Liver (tissue), 3 donors: ENCODE measurements around the gene MAP3K15.

Experiments
- EGR1 ChIP-seq, 2 donors: IDR thresholded peaks; 2 replicates each; pipeline ENCODE4 v1.6.1; 2016 to 2018; ENCODE audit warnings: antibody characterized with exemption in 2 of 2, low read depth in 2 of 2
- FOXA1 ChIP-seq: IDR thresholded peaks from 2 replicates; pipeline ENCODE4 v1.6.1; 2016; ENCODE audit warnings: antibody characterized with exemption
- HNF4A ChIP-seq, 2 donors: conservative IDR thresholded peaks; 2 replicates each; pipeline ENCODE4 v1.6.1; 2016; ENCODE audit warnings: antibody characterized with exemption in 2 of 2, mild to moderate bottlenecking in 2 of 2
- JUND ChIP-seq, 2 donors: IDR thresholded peaks; 2 replicates each; pipeline ENCODE4 v1.6.1; 2016; ENCODE audit warnings: antibody characterized with exemption in 2 of 2
- MAX ChIP-seq: IDR thresholded peaks from 2 replicates; pipeline ENCODE4 v1.6.1; 2016; ENCODE audit warnings: antibody characterized with exemption
- RAD21 ChIP-seq, 2 donors: IDR thresholded peaks; 2 replicates each; pipeline ENCODE4 v1.6.1; 2016; ENCODE audit warnings: antibody characterized with exemption in 2 of 2, mild to moderate bottlenecking in 2 of 2
- TAF1 ChIP-seq: conservative IDR thresholded peaks from 2 replicates; pipeline ENCODE4 v1.6.1; 2016; ENCODE audit warnings: antibody characterized with exemption, mild to moderate bottlenecking
- YY1 ChIP-seq: IDR thresholded peaks from 2 replicates; pipeline ENCODE4 v1.6.1; 2016; ENCODE audit warnings: antibody characterized with exemption, mild to moderate bottlenecking
- TF ChIP-seq, protein P1 (sequence below): fragments of 150-350 bp; IDR thresholded peaks from 2 replicates; pipeline ENCODE4 v1.5.1; 2017; ENCODE audit warnings: improper control_type of control experiment, low read depth, low read length; ENCODE audit not compliant: missing input control
- TF ChIP-seq, protein P2 (sequence below): IDR thresholded peaks from 2 replicates; pipeline ENCODE4 v1.6.1; 2016; ENCODE audit warnings: antibody characterized with exemption
- TF ChIP-seq, protein P3 (sequence below): IDR thresholded peaks from 2 replicates; pipeline ENCODE4 v1.6.1; 2016; ENCODE audit warnings: antibody characterized with exemption
- TF ChIP-seq, protein P4 (sequence below): IDR thresholded peaks from 2 replicates; pipeline ENCODE4 v1.6.1; 2016; ENCODE audit warnings: antibody characterized with exemption, mild to moderate bottlenecking
- donor health status: healthy.
- donor health status: healthy.

GRCh38 chrX:19517965-19518364 is 2.7 kb upstream of the MAP3K15 start:
- no peak for TF ChIP-seq JUND (IDR thresholded peaks at IDR 0.05)
- TF ChIP-seq, protein P1, sequence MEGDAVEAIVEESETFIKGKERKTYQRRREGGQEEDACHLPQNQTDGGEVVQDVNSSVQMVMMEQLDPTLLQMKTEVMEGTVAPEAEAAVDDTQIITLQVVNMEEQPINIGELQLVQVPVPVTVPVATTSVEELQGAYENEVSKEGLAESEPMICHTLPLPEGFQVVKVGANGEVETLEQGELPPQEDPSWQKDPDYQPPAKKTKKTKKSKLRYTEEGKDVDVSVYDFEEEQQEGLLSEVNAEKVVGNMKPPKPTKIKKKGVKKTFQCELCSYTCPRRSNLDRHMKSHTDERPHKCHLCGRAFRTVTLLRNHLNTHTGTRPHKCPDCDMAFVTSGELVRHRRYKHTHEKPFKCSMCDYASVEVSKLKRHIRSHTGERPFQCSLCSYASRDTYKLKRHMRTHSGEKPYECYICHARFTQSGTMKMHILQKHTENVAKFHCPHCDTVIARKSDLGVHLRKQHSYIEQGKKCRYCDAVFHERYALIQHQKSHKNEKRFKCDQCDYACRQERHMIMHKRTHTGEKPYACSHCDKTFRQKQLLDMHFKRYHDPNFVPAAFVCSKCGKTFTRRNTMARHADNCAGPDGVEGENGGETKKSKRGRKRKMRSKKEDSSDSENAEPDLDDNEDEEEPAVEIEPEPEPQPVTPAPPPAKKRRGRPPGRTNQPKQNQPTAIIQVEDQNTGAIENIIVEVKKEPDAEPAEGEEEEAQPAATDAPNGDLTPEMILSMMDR = no peak
- TF ChIP-seq HNF4A (conservative IDR thresholded peaks at IDR 0.05) = no peak
- TF ChIP-seq RAD21 (IDR thresholded peaks at IDR 0.05) = no peak
- TF ChIP-seq, protein P2, sequence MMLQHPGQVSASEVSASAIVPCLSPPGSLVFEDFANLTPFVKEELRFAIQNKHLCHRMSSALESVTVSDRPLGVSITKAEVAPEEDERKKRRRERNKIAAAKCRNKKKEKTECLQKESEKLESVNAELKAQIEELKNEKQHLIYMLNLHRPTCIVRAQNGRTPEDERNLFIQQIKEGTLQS = no peak
- TF ChIP-seq, protein P3, sequence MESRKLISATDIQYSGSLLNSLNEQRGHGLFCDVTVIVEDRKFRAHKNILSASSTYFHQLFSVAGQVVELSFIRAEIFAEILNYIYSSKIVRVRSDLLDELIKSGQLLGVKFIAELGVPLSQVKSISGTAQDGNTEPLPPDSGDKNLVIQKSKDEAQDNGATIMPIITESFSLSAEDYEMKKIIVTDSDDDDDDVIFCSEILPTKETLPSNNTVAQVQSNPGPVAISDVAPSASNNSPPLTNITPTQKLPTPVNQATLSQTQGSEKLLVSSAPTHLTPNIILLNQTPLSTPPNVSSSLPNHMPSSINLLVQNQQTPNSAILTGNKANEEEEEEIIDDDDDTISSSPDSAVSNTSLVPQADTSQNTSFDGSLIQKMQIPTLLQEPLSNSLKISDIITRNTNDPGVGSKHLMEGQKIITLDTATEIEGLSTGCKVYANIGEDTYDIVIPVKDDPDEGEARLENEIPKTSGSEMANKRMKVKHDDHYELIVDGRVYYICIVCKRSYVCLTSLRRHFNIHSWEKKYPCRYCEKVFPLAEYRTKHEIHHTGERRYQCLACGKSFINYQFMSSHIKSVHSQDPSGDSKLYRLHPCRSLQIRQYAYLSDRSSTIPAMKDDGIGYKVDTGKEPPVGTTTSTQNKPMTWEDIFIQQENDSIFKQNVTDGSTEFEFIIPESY = no peak
- no peak for TF ChIP-seq YY1
- TF ChIP-seq MAX = no peak
- TF ChIP-seq EGR1 (IDR thresholded peaks at IDR 0.05; ENCODE audit: low read depth in 2 of 2) = no peak
- no peak for TF ChIP-seq FOXA1
- TF ChIP-seq, protein P4, sequence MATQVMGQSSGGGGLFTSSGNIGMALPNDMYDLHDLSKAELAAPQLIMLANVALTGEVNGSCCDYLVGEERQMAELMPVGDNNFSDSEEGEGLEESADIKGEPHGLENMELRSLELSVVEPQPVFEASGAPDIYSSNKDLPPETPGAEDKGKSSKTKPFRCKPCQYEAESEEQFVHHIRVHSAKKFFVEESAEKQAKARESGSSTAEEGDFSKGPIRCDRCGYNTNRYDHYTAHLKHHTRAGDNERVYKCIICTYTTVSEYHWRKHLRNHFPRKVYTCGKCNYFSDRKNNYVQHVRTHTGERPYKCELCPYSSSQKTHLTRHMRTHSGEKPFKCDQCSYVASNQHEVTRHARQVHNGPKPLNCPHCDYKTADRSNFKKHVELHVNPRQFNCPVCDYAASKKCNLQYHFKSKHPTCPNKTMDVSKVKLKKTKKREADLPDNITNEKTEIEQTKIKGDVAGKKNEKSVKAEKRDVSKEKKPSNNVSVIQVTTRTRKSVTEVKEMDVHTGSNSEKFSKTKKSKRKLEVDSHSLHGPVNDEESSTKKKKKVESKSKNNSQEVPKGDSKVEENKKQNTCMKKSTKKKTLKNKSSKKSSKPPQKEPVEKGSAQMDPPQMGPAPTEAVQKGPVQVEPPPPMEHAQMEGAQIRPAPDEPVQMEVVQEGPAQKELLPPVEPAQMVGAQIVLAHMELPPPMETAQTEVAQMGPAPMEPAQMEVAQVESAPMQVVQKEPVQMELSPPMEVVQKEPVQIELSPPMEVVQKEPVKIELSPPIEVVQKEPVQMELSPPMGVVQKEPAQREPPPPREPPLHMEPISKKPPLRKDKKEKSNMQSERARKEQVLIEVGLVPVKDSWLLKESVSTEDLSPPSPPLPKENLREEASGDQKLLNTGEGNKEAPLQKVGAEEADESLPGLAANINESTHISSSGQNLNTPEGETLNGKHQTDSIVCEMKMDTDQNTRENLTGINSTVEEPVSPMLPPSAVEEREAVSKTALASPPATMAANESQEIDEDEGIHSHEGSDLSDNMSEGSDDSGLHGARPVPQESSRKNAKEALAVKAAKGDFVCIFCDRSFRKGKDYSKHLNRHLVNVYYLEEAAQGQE = no peak
- TF ChIP-seq TAF1 = no peak
